Measurements from ENCODE around the gene SMARCB1. TPM values are rescaled to one million over a fixed set of nuclear protein-coding genes. Genes with fewer than 3 reads are reported as not detected.

The SMARCB1 gene
- total and polyA plus RNA-seq, 2 of the 4 experiments (the other 2 are of a cell fraction) = 110 to 159 TPM

GRCh38 chr22:23842599-23842998 lies 55.8 kb downstream of the SMARCB1 start:
- CTCF ChIA-PET = interaction anchor here (0.7 kb wide), 1 partner anchor 11 kb away, joined by 3 read pairs; no protein-coding TSS in a partner anchor
- no peak overlapping the region for H2AK9ac ChIP-seq (replicated peaks; ENCODE audit: low read depth, low read length, poor library complexity)
- H3K9me1 ChIP-seq (ENCODE audit: insufficient read depth, low read length) = no peaks in the 10 kb centered on the region
- peaks cover 18% of the 10 kb centered on the region for H3K4me1 ChIP-seq (ENCODE audit: control insufficient read depth, insufficient read depth, low read length)
- intact Hi-C loops (cut with micrococcal nuclease) = no loop called here
- H3K9me3 ChIP-seq (ENCODE audit: control insufficient read depth, insufficient read depth, low read length) = no peaks in the 10 kb centered on the region
- H2BK120ac ChIP-seq (ENCODE audit: low read depth, low read length) = no peak overlapping the region
- no peak overlapping the region for H4K8ac ChIP-seq (ENCODE audit: low read depth in 2 of 2, low read length in 2 of 2)
- DNase-seq (no peak), ATAC-seq (ENCODE audit: low read depth) (no peak)
- 80% methylated on average over 1 of the region's 4 CpGs; no CpG with 5 or more reads in 1 of the 2 experiments for WGBS, 2 experiments (ENCODE audit: extremely low coverage in 2 of 2, insufficient read length in 1 of 2)
- H4K20me1 ChIP-seq (ENCODE audit: insufficient read depth, low read length) = no peaks in the 10 kb centered on the region
- H3K4me2 ChIP-seq (ENCODE audit: low read depth, low read length) = no peak overlapping the region
- H2BK5ac ChIP-seq (ENCODE audit: low read depth, low read length, poor library complexity, severe bottlenecking) = no peak overlapping the region
- H4K5ac ChIP-seq (ENCODE audit: low read depth, low read length) = no peak overlapping the region
- peaks cover 3% of the 10 kb centered on the region; the same call in 1 of the 2 replicates for H3K36me3 ChIP-seq (ENCODE audit: control insufficient read depth, insufficient read depth, low read length)
- H3K14ac ChIP-seq (replicated peaks; ENCODE audit: low read depth, low read length) = no peak overlapping the region
- no peak overlapping the region for H2AFZ ChIP-seq (replicated peaks; ENCODE audit: low read length, poor library complexity)
- no TSS peak for BruUV-seq (replicated peaks)
- no peak overlapping the region for H3K9ac ChIP-seq (ENCODE audit: low read depth, low read length)
- in situ Hi-C loops (cut with MboI; ENCODE audit: low sequenced_read_pairs) = loop anchor here (10.0 kb wide), 1 partner anchor 318 kb away; no protein-coding TSS in a partner anchor
- no peak overlapping the region for H4K91ac ChIP-seq (ENCODE audit: insufficient read depth, low read depth, low read length)
- no peak overlapping the region for H3K27ac ChIP-seq (ENCODE audit: insufficient read depth, low read length)
- H2AK5ac ChIP-seq (ENCODE audit: low read depth, low read length) = no peak overlapping the region
- H3K79me1 ChIP-seq (ENCODE audit: low read depth in 1 of 2, low read length in 2 of 2) = no peaks in the 10 kb centered on the region
- dilution Hi-C loops (cut with HindIII; ENCODE audit: low sequenced_read_pairs, unreplicated experiment) = no loop called here
- H2BK20ac ChIP-seq (ENCODE audit: low read depth, low read length) = no peak overlapping the region
- H2BK15ac ChIP-seq (ENCODE audit: low read depth, low read length) = no peak overlapping the region
- H3K4ac ChIP-seq (ENCODE audit: low read depth, low read length) = no peak overlapping the region
- TF ChIP-seq MAZ (IDR thresholded peaks at IDR 0.05; ENCODE audit: borderline replicate concordance, low read depth, low read length) (no peak), MXI1 (IDR thresholded peaks at IDR 0.05; ENCODE audit: borderline replicate concordance, low read depth, low read length) (no peak), FOS (IDR thresholded peaks at IDR 0.05; ENCODE audit: low read depth, low read length) (no peak), MAFK (IDR thresholded peaks at IDR 0.05; ENCODE audit: low read depth, low read length) (no peak), CHD1 (IDR thresholded peaks at IDR 0.05; ENCODE audit: low read depth, low read length) (no peak), RAD21 (IDR thresholded peaks at IDR 0.05; ENCODE audit: low read length) (no peak), USF2 (IDR thresholded peaks at IDR 0.05; ENCODE audit: low read depth, low read length) (no peak), NFE2L2 (IDR thresholded peaks at IDR 0.05; ENCODE audit: low read depth, low read length) (no peak), BHLHE40 (IDR thresholded peaks at IDR 0.05; ENCODE audit: low read depth, low read length) (no peak), CEBPB (IDR thresholded peaks at IDR 0.05; ENCODE audit: low read depth, low read length) (no peak), RFX5 (IDR thresholded peaks at IDR 0.05; ENCODE audit: low read depth, low read length) (no peak), ELK1 (IDR thresholded peaks at IDR 0.05; ENCODE audit: borderline replicate concordance, low read depth, low read length) (no peak), RCOR1 (IDR thresholded peaks at IDR 0.05; ENCODE audit: insufficient replicate concordance, low read length) (no peak), SMC3 (IDR thresholded peaks at IDR 0.05; ENCODE audit: low read depth, low read length) (no peak), POLR2A (IDR thresholded peaks at IDR 0.05; ENCODE audit: low read depth, low read length) (no peak), CTCF (conservative IDR thresholded peaks at IDR 0.05; ENCODE audit: low read depth, low read length) (no peak)
- H3K4me3 ChIP-seq (ENCODE audit: insufficient read depth, low read depth, low read length) = no peak overlapping the region
- H3K56ac ChIP-seq (ENCODE audit: extremely low read depth, insufficient read depth, low read length) = no peak overlapping the region
- no peaks in the 10 kb centered on the region; the same call in 1 of the 2 replicates for H3K27me3 ChIP-seq (ENCODE audit: control insufficient read depth, insufficient read depth, low read length)
- H3K18ac ChIP-seq (ENCODE audit: low read depth, low read length) = no peak overlapping the region
- no peak overlapping the region for H3K23ac ChIP-seq (ENCODE audit: low read depth, low read length)
- POLR2A ChIA-PET (ENCODE audit: unreplicated experiment) = no interaction called here
